HEK293 (cell line): Measurements from ENCODE around the gene HMCN2.
A peak's percentile ranks its signal among the peaks of the same experiment; 100 is the strongest.

Source experiments
- GFI1B ChIP-seq: fragments of 450-650 bp; formaldehyde crosslinking; IDR thresholded peaks from 2 replicates; pipeline ENCODE4 v1.5.1; 2016; ENCODE audit warnings: missing biosample characterization, missing genetic modification characterization
- GLIS1 ChIP-seq: fragments of 450-650 bp; formaldehyde crosslinking; IDR thresholded peaks from 2 replicates; pipeline ENCODE4 v1.5.1; 2016; ENCODE audit warnings: missing biosample characterization, missing genetic modification characterization
- KLF8 ChIP-seq: fragments of 450-650 bp; formaldehyde crosslinking; IDR thresholded peaks from 2 replicates; pipeline ENCODE4 v1.5.1; 2016; ENCODE audit warnings: missing biosample characterization, missing genetic modification characterization
- OSR2 ChIP-seq: fragments of 450-650 bp; formaldehyde crosslinking; IDR thresholded peaks from 2 replicates; pipeline ENCODE4 v1.5.1; 2016; ENCODE audit warnings: missing biosample characterization, missing genetic modification characterization
- REPIN1 ChIP-seq: fragments of 450-650 bp; formaldehyde crosslinking; IDR thresholded peaks from 2 replicates; pipeline ENCODE4 v1.5.1; 2017; ENCODE audit warnings: missing biosample characterization, missing genetic modification characterization, low read depth
- YY1 ChIP-seq: fragments of 450-650 bp; formaldehyde crosslinking; IDR thresholded peaks from 2 replicates; pipeline ENCODE4 v1.5.1; 2018; ENCODE audit warnings: missing biosample characterization, missing genetic modification characterization
- ZBTB8A ChIP-seq: fragments of 450-650 bp; formaldehyde crosslinking; IDR thresholded peaks from 2 replicates; pipeline ENCODE4 v1.5.1; 2016; ENCODE audit warnings: missing biosample characterization, missing genetic modification characterization
- ZNF114 ChIP-seq: fragments of 450-650 bp; formaldehyde crosslinking; IDR thresholded peaks from 2 replicates; pipeline ENCODE4 v1.5.0; 2017; ENCODE audit warnings: missing biosample characterization, missing genetic modification characterization
- ZNF146 ChIP-seq: fragments of 450-650 bp; formaldehyde crosslinking; IDR thresholded peaks from 2 replicates; pipeline ENCODE4 v1.5.1; 2016; ENCODE audit warnings: missing biosample characterization, missing genetic modification characterization
- ZNF211 ChIP-seq: fragments of 450-650 bp; formaldehyde crosslinking; IDR thresholded peaks from 2 replicates; pipeline ENCODE4 v1.5.1; 2016; ENCODE audit warnings: low read depth, missing biosample characterization, missing genetic modification characterization
- ZNF391 ChIP-seq: fragments of 450-650 bp; formaldehyde crosslinking; IDR thresholded peaks from 2 replicates; pipeline ENCODE4 v1.5.1; 2016; ENCODE audit warnings: low read depth, missing biosample characterization, missing genetic modification characterization, borderline replicate concordance
- ZNF394 ChIP-seq: fragments of 450-650 bp; formaldehyde crosslinking; IDR thresholded peaks from 2 replicates; pipeline ENCODE4 v1.5.1; 2016; ENCODE audit warnings: missing biosample characterization, missing genetic modification characterization, mild to moderate bottlenecking, moderate library complexity, borderline replicate concordance
- ZNF416 ChIP-seq: fragments of 450-650 bp; formaldehyde crosslinking; IDR thresholded peaks from 2 replicates; pipeline ENCODE4 v1.5.1; 2016; ENCODE audit warnings: missing biosample characterization, missing genetic modification characterization
- ZNF426 ChIP-seq: fragments of 450-650 bp; formaldehyde crosslinking; IDR thresholded peaks from 2 replicates; pipeline ENCODE4 v1.5.1; 2017; ENCODE audit warnings: missing biosample characterization, missing genetic modification characterization, mild to moderate bottlenecking, inconsistent platforms, moderate library complexity
- ZNF521 ChIP-seq: fragments of 450-650 bp; formaldehyde crosslinking; IDR thresholded peaks from 2 replicates; pipeline ENCODE4 v1.5.1; 2017; ENCODE audit warnings: missing biosample characterization, mild to moderate bottlenecking, missing genetic modification characterization
- ZNF561 ChIP-seq: fragments of 450-650 bp; IDR thresholded peaks from 2 replicates; pipeline ENCODE4 v1.5.1; 2018; ENCODE audit warnings: missing biosample characterization, missing genetic modification characterization, borderline replicate concordance
- ZNF76 ChIP-seq: fragments of 450-650 bp; formaldehyde crosslinking; IDR thresholded peaks from 2 replicates; pipeline ENCODE4; 2016; ENCODE audit warnings: low read depth, missing biosample characterization, missing genetic modification characterization, borderline replicate concordance
- ZNF830 ChIP-seq: fragments of 450-650 bp; IDR thresholded peaks from 2 replicates; pipeline ENCODE4 v1.5.0; 2018; ENCODE audit warnings: missing biosample characterization, missing genetic modification characterization, low read depth, mild to moderate bottlenecking, moderate library complexity
- TF ChIP-seq, protein P1 (sequence below): sonication (generic); formaldehyde crosslinking; IDR thresholded peaks from 2 replicates; pipeline ENCODE4 v1.8.1; 2022; ENCODE audit warnings: mild to moderate bottlenecking, moderate library complexity, missing genetic modification reagents
- TF ChIP-seq, protein P2 (sequence below): fragments of 450-650 bp; formaldehyde crosslinking; IDR thresholded peaks from 2 replicates; pipeline ENCODE4 v1.5.1; 2016; ENCODE audit warnings: missing biosample characterization, missing genetic modification characterization
- TF ChIP-seq, protein P3 (sequence below): fragments of 450-650 bp; formaldehyde crosslinking; optimal IDR thresholded peaks from 2 replicates; pipeline ENCODE3; 2016; ENCODE audit warnings: missing biosample characterization, mild to moderate bottlenecking, missing genetic modification characterization
- TF ChIP-seq, protein P4 (sequence below): fragments of 450-650 bp; formaldehyde crosslinking; IDR thresholded peaks from 2 replicates; pipeline ENCODE4 v1.5.1; 2016; ENCODE audit warnings: missing biosample characterization, missing genetic modification characterization
- TF ChIP-seq, protein P5 (sequence below): fragments of 450-650 bp; formaldehyde crosslinking; IDR thresholded peaks from 2 replicates; pipeline ENCODE4 v1.5.1; 2016; ENCODE audit warnings: missing biosample characterization, missing genetic modification characterization, borderline replicate concordance
- TF ChIP-seq, protein P6 (sequence below): fragments of 450-650 bp; IDR thresholded peaks from 2 replicates; pipeline ENCODE4 v1.5.1; 2018; ENCODE audit warnings: missing biosample characterization, missing genetic modification characterization
- TF ChIP-seq, protein P7 (sequence below): fragments of 450-650 bp; formaldehyde crosslinking; IDR thresholded peaks from 2 replicates; pipeline ENCODE4 v1.5.1; 2016; ENCODE audit warnings: missing biosample characterization, missing genetic modification characterization
- TF ChIP-seq, protein P8 (sequence below): fragments of 450-650 bp; formaldehyde crosslinking; IDR thresholded peaks from 2 replicates; pipeline ENCODE4 v1.5.1; 2017; ENCODE audit warnings: missing biosample characterization, missing genetic modification characterization

The HMCN2 gene

DNA sequence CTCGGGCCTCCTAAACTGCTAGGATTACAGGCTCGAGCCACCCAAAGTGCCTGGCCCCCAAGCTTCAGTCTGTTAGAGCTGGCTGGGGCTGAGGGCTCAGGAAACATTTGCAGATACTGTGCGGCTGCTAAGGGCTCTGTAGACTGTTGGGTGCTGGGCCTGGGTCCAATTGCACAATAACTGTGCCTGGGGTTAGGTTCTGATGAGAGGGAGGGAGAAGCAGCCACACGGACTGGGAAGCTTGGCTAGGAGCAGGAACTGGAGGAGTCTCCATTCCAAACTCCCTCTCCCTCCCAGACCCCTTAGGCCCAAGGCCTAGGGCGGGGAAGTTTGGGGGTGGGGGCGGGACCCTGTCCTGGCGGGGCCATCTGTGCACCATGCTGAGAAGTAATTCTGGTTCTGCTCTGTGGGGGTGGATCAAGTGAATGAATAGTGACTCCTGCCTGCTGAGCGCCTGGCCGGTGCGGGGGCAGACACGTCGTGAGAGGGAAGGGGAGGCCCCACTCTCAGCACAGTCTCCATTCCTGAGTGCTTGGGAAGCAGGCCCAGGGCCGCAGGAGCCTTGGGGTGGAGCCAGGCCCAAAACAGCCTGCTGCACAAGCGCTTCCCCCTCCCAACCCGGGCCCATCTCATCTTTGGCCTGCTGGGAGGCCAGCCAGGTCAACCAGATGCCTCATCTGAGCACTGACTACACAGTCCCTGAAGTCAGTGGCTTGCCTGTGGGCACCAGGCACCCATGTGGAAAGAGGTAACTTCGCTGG, 180.7 kb downstream of the HMCN2 start (continued):
- TF ChIP-seq ZNF211 (tag by site-specific recombination) (no peak), ZNF416 (tag by site-specific recombination) (no peak), GLIS1 (tag by site-specific recombination) (peak; percentile 90), OSR2 (tag by site-specific recombination) (no peak), ZNF114 (tag by site-specific recombination) (no peak), ZNF391 (tag by site-specific recombination) (no peak), ZNF561 (tag by site-specific recombination) (no peak), GFI1B (no peak), ZBTB8A (tag by site-specific recombination) (no peak), ZNF146 (tag by site-specific recombination) (no peak), REPIN1 (tag by site-specific recombination) (no peak), ZNF76 (peak; percentile 29; the same call in 1 of the 2 replicates), ZNF426 (tag by site-specific recombination) (no peak), YY1 (tag by site-specific recombination) (no peak), ZNF830 (tag by site-specific recombination) (no peak), ZNF521 (tag by site-specific recombination) (no peak), ZNF394 (tag by site-specific recombination) (peak; percentile 23; the same call in 1 of the 2 replicates), KLF8 (tag by site-specific recombination) (0 out of 2 replicates have a peak, but pooled peaks have one; percentile 14)
- TF ChIP-seq, protein P1, sequence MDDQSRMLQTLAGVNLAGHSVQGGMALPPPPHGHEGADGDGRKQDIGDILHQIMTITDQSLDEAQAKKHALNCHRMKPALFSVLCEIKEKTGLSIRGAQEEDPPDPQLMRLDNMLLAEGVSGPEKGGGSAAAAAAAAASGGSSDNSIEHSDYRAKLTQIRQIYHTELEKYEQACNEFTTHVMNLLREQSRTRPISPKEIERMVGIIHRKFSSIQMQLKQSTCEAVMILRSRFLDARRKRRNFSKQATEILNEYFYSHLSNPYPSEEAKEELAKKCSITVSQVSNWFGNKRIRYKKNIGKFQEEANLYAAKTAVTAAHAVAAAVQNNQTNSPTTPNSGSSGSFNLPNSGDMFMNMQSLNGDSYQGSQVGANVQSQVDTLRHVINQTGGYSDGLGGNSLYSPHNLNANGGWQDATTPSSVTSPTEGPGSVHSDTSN (CRISPR knock-in tag) = no peak
- TF ChIP-seq, protein P2, sequence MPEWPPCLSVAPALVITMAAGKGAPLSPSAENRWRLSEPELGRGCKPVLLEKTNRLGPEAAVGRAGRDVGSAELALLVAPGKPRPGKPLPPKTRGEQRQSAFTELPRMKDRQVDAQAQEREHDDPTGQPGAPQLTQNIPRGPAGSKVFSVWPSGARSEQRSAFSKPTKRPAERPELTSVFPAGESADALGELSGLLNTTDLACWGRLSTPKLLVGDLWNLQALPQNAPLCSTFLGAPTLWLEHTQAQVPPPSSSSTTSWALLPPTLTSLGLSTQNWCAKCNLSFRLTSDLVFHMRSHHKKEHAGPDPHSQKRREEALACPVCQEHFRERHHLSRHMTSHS (tag by site-specific recombination) = no peak
- TF ChIP-seq, protein P3, sequence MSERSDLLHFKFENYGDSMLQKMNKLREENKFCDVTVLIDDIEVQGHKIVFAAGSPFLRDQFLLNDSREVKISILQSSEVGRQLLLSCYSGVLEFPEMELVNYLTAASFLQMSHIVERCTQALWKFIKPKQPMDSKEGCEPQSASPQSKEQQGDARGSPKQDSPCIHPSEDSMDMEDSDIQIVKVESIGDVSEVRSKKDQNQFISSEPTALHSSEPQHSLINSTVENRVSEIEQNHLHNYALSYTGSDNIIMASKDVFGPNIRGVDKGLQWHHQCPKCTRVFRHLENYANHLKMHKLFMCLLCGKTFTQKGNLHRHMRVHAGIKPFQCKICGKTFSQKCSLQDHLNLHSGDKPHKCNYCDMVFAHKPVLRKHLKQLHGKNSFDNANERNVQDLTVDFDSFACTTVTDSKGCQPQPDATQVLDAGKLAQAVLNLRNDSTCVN = no peak
- TF ChIP-seq, protein P4, sequence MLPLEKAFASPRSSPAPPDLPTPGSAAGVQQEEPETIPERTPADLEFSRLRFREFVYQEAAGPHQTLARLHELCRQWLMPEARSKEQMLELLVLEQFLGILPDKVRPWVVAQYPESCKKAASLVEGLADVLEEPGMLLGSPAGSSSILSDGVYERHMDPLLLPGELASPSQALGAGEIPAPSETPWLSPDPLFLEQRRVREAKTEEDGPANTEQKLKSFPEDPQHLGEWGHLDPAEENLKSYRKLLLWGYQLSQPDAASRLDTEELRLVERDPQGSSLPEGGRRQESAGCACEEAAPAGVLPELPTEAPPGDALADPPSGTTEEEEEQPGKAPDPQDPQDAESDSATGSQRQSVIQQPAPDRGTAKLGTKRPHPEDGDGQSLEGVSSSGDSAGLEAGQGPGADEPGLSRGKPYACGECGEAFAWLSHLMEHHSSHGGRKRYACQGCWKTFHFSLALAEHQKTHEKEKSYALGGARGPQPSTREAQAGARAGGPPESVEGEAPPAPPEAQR (tag by site-specific recombination) = no peak
- TF ChIP-seq, protein P5, sequence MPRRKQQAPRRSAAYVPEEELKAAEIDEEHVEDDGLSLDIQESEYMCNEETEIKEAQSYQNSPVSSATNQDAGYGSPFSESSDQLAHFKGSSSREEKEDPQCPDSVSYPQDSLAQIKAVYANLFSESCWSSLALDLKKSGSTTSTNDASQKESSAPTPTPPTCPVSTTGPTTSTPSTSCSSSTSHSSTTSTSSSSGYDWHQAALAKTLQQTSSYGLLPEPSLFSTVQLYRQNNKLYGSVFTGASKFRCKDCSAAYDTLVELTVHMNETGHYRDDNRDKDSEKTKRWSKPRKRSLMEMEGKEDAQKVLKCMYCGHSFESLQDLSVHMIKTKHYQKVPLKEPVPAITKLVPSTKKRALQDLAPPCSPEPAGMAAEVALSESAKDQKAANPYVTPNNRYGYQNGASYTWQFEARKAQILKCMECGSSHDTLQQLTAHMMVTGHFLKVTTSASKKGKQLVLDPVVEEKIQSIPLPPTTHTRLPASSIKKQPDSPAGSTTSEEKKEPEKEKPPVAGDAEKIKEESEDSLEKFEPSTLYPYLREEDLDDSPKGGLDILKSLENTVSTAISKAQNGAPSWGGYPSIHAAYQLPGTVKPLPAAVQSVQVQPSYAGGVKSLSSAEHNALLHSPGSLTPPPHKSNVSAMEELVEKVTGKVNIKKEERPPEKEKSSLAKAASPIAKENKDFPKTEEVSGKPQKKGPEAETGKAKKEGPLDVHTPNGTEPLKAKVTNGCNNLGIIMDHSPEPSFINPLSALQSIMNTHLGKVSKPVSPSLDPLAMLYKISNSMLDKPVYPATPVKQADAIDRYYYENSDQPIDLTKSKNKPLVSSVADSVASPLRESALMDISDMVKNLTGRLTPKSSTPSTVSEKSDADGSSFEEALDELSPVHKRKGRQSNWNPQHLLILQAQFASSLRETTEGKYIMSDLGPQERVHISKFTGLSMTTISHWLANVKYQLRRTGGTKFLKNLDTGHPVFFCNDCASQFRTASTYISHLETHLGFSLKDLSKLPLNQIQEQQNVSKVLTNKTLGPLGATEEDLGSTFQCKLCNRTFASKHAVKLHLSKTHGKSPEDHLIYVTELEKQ (tag by site-specific recombination) = no peak
- TF ChIP-seq, protein P6, sequence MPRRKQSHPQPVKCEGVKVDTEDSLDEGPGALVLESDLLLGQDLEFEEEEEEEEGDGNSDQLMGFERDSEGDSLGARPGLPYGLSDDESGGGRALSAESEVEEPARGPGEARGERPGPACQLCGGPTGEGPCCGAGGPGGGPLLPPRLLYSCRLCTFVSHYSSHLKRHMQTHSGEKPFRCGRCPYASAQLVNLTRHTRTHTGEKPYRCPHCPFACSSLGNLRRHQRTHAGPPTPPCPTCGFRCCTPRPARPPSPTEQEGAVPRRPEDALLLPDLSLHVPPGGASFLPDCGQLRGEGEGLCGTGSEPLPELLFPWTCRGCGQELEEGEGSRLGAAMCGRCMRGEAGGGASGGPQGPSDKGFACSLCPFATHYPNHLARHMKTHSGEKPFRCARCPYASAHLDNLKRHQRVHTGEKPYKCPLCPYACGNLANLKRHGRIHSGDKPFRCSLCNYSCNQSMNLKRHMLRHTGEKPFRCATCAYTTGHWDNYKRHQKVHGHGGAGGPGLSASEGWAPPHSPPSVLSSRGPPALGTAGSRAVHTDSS (tag by site-specific recombination) = no peak
- TF ChIP-seq, protein P7, sequence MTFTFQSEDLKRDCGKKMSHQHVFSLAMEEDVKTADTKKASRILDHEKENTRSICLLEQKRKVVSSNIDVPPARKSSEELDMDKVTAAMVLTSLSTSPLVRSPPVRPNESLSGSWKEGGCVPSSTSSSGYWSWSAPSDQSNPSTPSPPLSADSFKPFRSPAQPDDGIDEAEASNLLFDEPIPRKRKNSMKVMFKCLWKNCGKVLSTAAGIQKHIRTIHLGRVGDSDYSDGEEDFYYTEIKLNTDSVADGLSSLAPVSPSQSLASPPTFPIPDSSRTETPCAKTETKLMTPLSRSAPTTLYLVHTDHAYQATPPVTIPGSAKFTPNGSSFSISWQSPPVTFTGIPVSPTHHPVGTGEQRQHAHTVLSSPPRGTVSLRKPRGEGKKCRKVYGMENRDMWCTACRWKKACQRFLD (tag by site-specific recombination) = no peak
- TF ChIP-seq, protein P8, sequence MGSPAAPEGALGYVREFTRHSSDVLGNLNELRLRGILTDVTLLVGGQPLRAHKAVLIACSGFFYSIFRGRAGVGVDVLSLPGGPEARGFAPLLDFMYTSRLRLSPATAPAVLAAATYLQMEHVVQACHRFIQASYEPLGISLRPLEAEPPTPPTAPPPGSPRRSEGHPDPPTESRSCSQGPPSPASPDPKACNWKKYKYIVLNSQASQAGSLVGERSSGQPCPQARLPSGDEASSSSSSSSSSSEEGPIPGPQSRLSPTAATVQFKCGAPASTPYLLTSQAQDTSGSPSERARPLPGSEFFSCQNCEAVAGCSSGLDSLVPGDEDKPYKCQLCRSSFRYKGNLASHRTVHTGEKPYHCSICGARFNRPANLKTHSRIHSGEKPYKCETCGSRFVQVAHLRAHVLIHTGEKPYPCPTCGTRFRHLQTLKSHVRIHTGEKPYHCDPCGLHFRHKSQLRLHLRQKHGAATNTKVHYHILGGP (tag by site-specific recombination) = no peak
